Effector memory CD8-positive, alpha-beta T cell (primary cell): ENCODE measurements around the gene FBXL17.
"Not testable (repeated sequence)": the region's sequence is repeated elsewhere in the genome, so short reads cannot be mapped to it uniquely, and the experiment has no call there.

ENCODE experiments used
- ATAC-seq: fragments of 150-1000 bp; cut with Tn5 transposase; replicated peaks from 2 replicates; pipeline ENCODE4 v1.10.0; 2021; ENCODE audit warnings: mild to moderate bottlenecking, moderate library complexity
- DNase-seq, 3 experiments: peaks; one replicate each; pipeline ENCODE4 v3.0.0; 2021
- H3K27ac Mint-ChIP-seq, 2 donors: one replicate each; pipeline ENCODE4 v1.8.0; 2022; ENCODE audit warnings: mild to moderate bottlenecking in 2 of 2, mixed read lengths in 2 of 2, moderate library complexity in 2 of 2
- H3K27me3 Mint-ChIP-seq, 2 donors: one replicate each; pipeline ENCODE4 v1.8.0; 2022; ENCODE audit warnings: mixed read lengths in 2 of 2
- H3K36me3 Mint-ChIP-seq: one replicate; pipeline ENCODE4 v1.8.0; 2022; ENCODE audit warnings: mild to moderate bottlenecking, moderate library complexity, mixed read lengths; ENCODE audit not compliant: insufficient read depth
- H3K4me1 Mint-ChIP-seq, 2 donors: one replicate each; pipeline ENCODE4 v1.8.0; 2022; ENCODE audit warnings: low read depth in 2 of 2, mixed read lengths in 2 of 2
- H3K4me3 Mint-ChIP-seq, 2 donors: one replicate each; pipeline ENCODE4 v1.8.0; 2022; ENCODE audit warnings: mild to moderate bottlenecking in 2 of 2, mixed read lengths in 2 of 2, moderate library complexity in 2 of 2
- H3K9me3 Mint-ChIP-seq, 2 donors: one replicate each; pipeline ENCODE4 v1.8.0; 2022; ENCODE audit warnings: mixed read lengths in 2 of 2

FBXL17 gene

DNA sequence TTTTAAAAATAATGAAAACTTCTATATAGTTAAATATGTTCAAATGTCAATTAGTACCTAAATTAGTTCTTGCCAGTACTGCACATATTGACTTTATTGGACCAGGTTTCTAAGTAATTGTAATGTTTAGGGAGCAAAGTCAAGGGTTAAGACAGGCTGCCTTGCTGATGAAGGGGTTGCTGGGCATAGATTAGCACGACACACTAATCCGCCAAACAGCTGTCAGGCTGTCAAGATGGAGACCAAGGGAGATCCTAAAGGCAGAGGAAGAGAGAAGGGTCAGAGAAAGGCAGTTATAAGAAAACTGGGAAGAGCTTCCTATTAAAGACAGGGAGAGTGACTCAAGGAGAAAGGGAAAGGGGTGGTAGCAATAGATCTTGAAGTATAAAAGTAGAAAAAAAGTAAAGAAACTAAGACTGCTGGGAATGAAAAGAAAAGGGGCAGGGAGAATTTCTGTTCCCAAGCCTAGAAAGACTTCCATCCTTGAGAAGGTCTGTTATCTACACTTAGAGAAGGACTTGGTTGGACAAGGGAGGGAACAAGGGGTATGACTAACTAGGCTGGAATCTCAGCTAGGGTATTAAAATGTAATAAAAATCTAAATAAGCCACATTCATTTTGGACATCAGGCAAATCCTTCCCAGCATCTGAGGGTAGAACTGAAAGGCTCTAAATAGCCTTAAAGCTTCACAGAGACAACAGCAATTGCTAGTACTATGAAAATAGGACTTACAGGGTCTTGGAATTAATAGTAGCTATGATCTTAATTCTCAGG, 188.7 kb downstream of the FBXL17 start:
- Mint-ChIP-seq H3K27ac (no peak overlapping the region), H3K4me1 (peaks cover 2 to 3% of the 10 kb centered on the region in 2 donors), H3K4me3 (no peak overlapping the region), H3K36me3 (peaks cover 6% of the 10 kb centered on the region), H3K9me3 (no peaks in the 10 kb centered on the region), H3K27me3 (no peaks in the 10 kb centered on the region)
- ATAC-seq (no peak), DNase-seq (no peak)

DNA sequence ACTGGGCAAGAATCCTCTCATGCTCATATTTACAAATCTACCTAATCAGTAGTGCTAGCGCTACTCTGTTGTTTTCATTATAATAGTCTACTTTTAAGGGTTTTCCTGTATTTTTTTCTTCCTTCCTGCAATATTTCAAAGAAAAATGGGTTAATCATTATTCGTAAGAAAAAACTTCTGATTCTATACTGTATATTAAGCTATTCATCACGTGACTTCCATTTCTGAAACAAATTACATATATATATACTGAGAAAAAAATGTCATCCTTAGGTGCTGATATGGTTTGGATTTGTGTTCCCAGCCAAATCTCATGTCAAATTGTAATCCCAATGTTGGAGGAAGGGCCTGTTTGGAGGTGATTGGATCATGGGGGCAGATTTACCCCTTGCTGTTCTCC, 197.0 kb downstream of the FBXL17 start:
- Mint-ChIP-seq H3K9me3 (no peaks in the 10 kb centered on the region), H3K36me3 (peaks cover 8% of the 10 kb centered on the region), H3K27me3 (no peaks in the 10 kb centered on the region), H3K4me3 (no peak overlapping the region), H3K4me1 (peaks cover 0 to 5% of the 10 kb centered on the region in 2 donors), H3K27ac (no peak overlapping the region)
- no peak for ATAC-seq
- no peak for DNase-seq

DNA sequence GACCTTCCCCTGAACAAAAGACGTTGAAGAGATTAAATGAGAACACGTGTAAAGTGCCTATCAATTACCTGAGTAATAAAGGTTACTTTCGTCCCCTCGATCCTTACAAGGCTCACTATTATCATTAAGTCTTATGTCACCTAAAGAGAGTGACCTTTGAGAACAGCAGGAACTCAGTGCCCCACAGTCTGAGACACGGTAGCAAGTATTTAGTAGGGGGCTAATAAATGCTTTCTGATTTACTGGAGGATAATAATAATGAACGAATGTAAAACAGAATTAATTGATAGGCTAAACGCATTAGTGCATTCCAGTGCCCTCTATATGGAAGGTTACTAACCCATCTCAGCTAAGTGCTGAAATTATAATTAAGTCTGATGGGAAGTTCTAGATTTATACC, 199.9 kb downstream of the FBXL17 start:
- DNase-seq: no peak
- no peak for ATAC-seq
- no peak overlapping the region for H3K27ac Mint-ChIP-seq
- H3K4me1 Mint-ChIP-seq: no peaks in the 10 kb centered on the region
- no peaks in the 10 kb centered on the region for H3K9me3 Mint-ChIP-seq
- H3K4me3 Mint-ChIP-seq: no peak overlapping the region
- peaks cover 8% of the 10 kb centered on the region for H3K36me3 Mint-ChIP-seq
- no peaks in the 10 kb centered on the region for H3K27me3 Mint-ChIP-seq

DNA sequence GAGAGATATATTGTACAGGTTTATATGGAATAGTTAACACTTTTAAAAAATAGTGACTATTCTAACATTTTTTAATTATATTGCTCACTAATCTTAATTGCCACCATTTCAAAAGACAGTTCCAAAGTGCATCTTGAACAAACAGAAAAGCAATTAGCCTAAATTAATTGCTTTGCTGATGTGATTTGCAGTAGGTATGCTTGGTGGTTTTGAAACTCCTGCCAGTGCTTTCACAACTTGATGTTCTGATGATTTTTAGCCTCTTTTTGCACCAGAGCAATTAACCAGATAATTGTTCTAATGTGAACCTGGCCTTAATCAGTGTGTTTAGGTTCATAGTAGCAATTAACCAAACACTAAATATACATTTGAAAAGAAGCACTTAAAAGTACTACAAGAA, 207.6 kb downstream of the FBXL17 start:
- no peaks in the 10 kb centered on the region for H3K4me1 Mint-ChIP-seq
- no peak for DNase-seq
- no peaks in the 10 kb centered on the region for H3K9me3 Mint-ChIP-seq
- no peak overlapping the region for H3K27ac Mint-ChIP-seq
- no peaks in the 10 kb centered on the region for H3K27me3 Mint-ChIP-seq
- no peak overlapping the region for H3K4me3 Mint-ChIP-seq
- no peaks in the 10 kb centered on the region for H3K36me3 Mint-ChIP-seq
- no peak for ATAC-seq

DNA sequence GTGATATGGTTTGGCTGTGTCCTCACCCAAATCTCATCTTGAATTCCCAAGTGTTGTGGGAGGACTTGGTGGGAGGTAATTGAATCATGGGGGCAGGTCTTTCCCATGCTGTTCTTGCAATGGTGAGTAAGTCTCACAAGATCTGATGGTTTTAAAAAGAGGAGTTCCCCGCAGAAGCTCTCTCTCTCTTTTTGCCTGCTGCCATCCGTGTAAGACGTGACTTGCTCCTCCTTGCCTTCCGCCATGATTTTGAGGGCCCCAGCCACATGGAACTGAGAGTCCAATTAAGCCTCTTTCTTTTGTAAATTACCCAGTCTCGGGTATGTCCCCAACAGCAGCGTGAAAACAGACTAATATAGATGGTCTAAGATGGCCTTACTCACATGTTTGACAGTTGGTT, 210.1 kb downstream of the FBXL17 start:
- no peak for DNase-seq
- no peaks in the 10 kb centered on the region for H3K27me3 Mint-ChIP-seq
- no peaks in the 10 kb centered on the region for H3K36me3 Mint-ChIP-seq
- no peak overlapping the region for H3K27ac Mint-ChIP-seq
- no peaks in the 10 kb centered on the region for H3K9me3 Mint-ChIP-seq
- ATAC-seq: no peak
- no peak overlapping the region for H3K4me3 Mint-ChIP-seq
- H3K4me1 Mint-ChIP-seq: no peaks in the 10 kb centered on the region

DNA sequence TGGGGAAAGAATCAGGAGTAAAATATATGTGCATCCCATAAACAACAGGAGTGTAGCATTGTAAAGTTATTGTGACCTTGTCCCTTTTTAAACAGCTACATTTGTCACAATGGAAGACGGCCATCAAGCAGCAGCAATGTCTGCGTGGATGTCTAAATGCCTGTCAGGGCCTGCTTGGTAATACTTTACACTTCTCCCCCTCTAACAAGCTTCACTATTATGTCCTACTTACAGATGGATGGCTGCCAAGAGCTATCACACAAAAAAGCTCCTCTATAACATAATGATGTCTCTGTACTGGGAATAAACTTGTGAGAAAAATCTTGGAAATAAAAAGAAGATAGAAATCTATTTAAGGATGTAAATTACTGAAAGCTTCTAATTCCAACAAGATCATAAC, 213.0 kb downstream of the FBXL17 start:
- Mint-ChIP-seq H3K4me1 (no peaks in the 10 kb centered on the region), H3K27me3 (no peaks in the 10 kb centered on the region), H3K4me3 (no peak overlapping the region), H3K9me3 (no peaks in the 10 kb centered on the region), H3K36me3 (no peaks in the 10 kb centered on the region), H3K27ac (no peak overlapping the region)
- DNase-seq (no peak), ATAC-seq (no peak)

DNA sequence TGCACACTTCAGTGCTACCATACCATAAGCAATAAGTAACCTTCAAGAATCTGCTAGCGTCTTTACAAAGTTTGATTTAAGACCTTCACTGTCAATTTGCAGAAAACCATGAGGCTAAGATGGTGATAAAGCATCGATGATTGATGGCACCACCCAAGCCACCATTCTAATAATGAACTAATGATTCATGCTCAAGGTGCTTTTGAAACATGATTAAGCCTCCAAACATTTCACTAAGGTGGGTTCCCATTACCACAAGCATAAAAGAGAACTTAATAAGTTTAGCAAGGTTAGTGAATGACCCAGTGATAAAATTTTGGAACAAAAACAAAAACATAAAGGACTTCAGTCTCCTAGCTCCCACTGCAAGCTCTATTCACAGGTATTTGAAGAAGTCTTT, 214.7 kb downstream of the FBXL17 start:
- DNase-seq (no peak), ATAC-seq (no peak)
- no peaks in the 10 kb centered on the region for H3K36me3 Mint-ChIP-seq
- H3K27me3 Mint-ChIP-seq: no peaks in the 10 kb centered on the region
- no peak overlapping the region for H3K27ac Mint-ChIP-seq
- H3K9me3 Mint-ChIP-seq: no peaks in the 10 kb centered on the region
- H3K4me3 Mint-ChIP-seq: no peak overlapping the region
- no peaks in the 10 kb centered on the region for H3K4me1 Mint-ChIP-seq

DNA sequence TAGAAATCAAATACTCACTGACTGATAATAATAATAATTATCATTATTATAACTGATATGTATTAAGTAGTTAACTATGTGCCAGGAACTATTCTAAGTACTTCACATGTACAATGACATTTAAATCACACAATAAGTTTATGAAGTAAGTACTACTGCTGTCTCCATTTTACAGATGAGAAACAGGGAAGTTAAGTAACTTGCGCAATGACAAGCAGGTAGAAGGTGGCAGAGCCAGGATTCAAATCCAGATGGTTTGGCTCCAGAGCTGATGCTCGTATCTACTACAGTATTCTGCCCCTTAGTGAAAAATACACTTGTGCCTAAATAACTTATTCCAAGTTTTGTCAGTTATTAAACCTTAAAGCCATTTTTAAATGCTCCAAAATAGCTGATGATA, 217.3 kb downstream of the FBXL17 start:
- H3K9me3 Mint-ChIP-seq: no peaks in the 10 kb centered on the region
- no peaks in the 10 kb centered on the region for H3K4me1 Mint-ChIP-seq
- H3K36me3 Mint-ChIP-seq: peaks cover 4% of the 10 kb centered on the region
- H3K27ac Mint-ChIP-seq: no peak overlapping the region
- no peak overlapping the region for H3K4me3 Mint-ChIP-seq
- no peaks in the 10 kb centered on the region for H3K27me3 Mint-ChIP-seq
- DNase-seq (no peak), ATAC-seq (no peak)

DNA sequence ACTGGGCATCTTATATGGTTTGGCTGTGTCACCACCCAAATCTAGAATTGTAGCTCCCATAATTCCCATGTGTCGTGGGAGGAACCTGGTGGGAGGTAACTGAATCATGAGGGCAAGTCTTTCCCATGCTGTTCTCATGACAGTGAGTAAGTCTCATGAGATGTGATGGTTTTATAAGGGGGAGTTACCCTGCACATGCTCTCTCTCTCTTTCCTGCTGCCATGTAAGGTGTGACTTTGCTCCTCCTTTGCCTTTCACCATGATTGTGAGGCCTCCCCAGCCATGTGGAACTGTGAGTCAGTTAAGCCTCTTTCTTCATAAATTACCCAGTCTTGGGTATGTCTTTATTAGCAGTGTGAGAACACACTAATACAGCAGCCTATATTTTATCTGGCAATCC, 229.0 kb downstream of the FBXL17 start:
- H3K4me3 Mint-ChIP-seq, H3K9me3 Mint-ChIP-seq, ATAC-seq, H3K27me3 Mint-ChIP-seq, H3K27ac Mint-ChIP-seq, H3K36me3 Mint-ChIP-seq, H3K4me1 Mint-ChIP-seq, DNase-seq: not testable (repeated sequence)

DNA sequence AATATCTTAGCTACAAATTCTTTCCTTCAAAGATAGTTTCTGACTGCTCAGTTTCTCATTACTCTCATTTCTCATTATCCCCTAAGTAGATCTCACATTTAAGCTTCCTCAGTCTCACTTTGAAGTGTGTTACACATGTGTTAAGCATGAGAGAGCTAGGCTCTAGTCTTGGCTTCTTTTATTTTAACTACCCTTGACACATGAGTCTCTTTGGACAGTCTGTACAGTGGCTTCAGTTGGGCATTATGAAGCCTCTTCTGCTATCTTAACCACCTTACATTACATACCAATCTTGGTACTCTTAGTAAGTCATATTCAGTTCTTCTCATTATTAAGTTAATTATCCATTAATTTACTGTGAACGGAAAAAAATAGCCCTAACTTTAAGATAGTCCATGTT, 232.5 kb downstream of the FBXL17 start:
- H3K27me3 Mint-ChIP-seq: no peaks in the 10 kb centered on the region
- H3K4me3 Mint-ChIP-seq: no peak overlapping the region
- H3K4me1 Mint-ChIP-seq: peaks cover 8 to 18% of the 10 kb centered on the region in 2 donors
- peaks cover 2% of the 10 kb centered on the region for H3K36me3 Mint-ChIP-seq
- DNase-seq (no peak), ATAC-seq (no peak)
- H3K27ac Mint-ChIP-seq: no peak overlapping the region
- no peaks in the 10 kb centered on the region for H3K9me3 Mint-ChIP-seq

DNA sequence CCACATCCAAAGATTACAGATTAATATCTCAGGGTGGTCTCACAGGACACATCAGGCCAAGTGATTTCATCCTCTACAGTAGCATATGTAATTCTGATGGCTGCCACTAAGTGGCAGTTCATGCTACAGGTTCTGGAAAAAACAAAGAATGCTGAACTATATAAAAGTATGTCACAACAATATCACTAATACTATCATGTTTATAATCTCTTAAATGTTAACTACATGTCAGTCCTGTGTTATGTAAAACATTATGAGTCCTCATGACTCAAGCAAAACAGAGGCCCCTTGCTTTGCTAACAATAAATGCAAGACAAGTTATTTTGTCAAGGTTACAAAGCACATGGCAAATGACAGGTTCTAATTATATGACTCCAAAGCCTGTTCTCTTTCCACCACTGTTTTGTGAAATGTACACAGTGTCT, 233.2 kb downstream of the FBXL17 start:
- peaks cover 2% of the 10 kb centered on the region for H3K36me3 Mint-ChIP-seq

DNA sequence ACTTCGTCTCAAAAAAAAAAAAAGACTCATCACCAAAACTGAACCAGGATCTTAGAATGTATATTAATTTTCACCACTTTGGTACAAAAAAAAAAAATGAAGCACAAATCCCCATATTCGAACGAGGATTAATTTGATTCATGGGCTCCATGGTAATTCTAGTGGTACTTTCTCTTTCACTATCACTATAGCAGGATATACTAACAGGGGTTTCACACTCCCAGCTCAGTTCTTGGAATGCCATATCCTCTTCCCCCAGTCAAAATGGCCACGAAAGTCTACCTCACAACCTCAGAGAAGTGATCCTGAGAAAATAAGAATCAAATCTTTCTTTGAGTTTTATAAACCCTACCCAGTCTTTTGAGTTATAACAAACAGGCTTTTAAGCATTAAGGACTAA, 235.7 kb downstream of the FBXL17 start:
- H3K9me3 Mint-ChIP-seq: no peaks in the 10 kb centered on the region
- peak overlapping the region; percentile 62 to 80 for H3K27ac Mint-ChIP-seq
- peaks cover 8 to 13% of the 10 kb centered on the region in 2 donors for H3K4me1 Mint-ChIP-seq
- DNase-seq (no peak), ATAC-seq (no peak)
- no peaks in the 10 kb centered on the region for H3K27me3 Mint-ChIP-seq
- peak overlapping the region; percentile 11 to 35 for H3K4me3 Mint-ChIP-seq
- H3K36me3 Mint-ChIP-seq: peaks cover 2% of the 10 kb centered on the region

More for the DNA sequence above, 233.2 kb downstream of the FBXL17 start:
- H3K4me1 Mint-ChIP-seq: peaks cover 8 to 13% of the 10 kb centered on the region in 2 donors
- H3K9me3 Mint-ChIP-seq: no peaks in the 10 kb centered on the region
- no peak overlapping the region for H3K4me3 Mint-ChIP-seq
- DNase-seq: no peak
- no peak overlapping the region for H3K27ac Mint-ChIP-seq
- no peak for ATAC-seq
- no peaks in the 10 kb centered on the region for H3K27me3 Mint-ChIP-seq

DNA sequence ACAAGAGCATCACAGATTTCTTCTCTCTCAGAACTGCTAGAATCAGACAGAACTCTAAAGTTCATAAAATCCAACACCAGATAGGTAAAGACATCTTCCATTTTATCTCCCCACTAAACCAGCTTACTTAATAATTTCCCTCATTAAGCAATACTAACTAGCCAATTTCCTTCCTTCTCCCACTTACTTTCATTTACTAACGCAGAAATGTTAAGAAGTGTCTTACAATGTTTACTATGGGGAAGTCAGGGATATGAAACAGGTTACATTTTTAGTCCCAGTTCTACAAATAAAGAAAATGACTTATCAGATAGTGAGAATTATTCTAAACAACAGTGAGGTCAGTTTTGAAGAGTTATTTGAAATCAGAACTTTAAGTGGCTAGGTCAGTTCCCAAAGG, 236.5 kb downstream of the FBXL17 start:
- no peaks in the 10 kb centered on the region for H3K9me3 Mint-ChIP-seq
- peaks cover 8 to 13% of the 10 kb centered on the region in 2 donors for H3K4me1 Mint-ChIP-seq
- no peaks in the 10 kb centered on the region for H3K27me3 Mint-ChIP-seq
- ATAC-seq (no peak), DNase-seq (no peak)
- H3K4me3 Mint-ChIP-seq: no peak overlapping the region
- no peak overlapping the region for H3K27ac Mint-ChIP-seq
- no peaks in the 10 kb centered on the region for H3K36me3 Mint-ChIP-seq

DNA sequence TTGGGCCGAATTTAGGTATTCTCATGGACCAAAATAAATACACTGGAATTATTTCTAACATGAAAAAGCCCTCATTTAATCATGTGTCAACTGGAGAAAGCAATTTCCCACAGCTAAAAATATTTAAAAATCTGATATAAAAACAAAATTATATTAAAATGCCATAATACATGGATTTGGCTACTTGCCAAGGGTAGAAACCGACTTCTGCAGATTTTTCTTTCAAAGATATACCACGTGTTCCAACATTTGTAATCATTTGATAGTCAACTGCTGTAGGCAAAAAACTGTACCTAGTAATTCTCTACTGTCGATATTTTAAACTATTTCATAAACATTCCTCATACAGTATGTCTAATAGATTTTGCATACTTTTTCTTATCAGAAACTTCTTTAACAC, 237.6 kb downstream of the FBXL17 start:
- Mint-ChIP-seq H3K36me3 (no peaks in the 10 kb centered on the region), H3K4me3 (no peak overlapping the region), H3K27me3 (no peaks in the 10 kb centered on the region), H3K9me3 (no peaks in the 10 kb centered on the region), H3K4me1 (peaks cover 5 to 13% of the 10 kb centered on the region in 2 donors), H3K27ac (no peak overlapping the region)
- DNase-seq (no peak), ATAC-seq (no peak)
